ENCODE results near the gene PLCB4.
"Not testable (repeated sequence)": the region's sequence is repeated elsewhere in the genome, so short reads cannot be mapped to it uniquely, and the experiment has no call there.

The PLCB4 gene
- total RNA-seq = 0 to 0.07 reads per million in 2 donors

GRCh38 chr20:9068841-9069663 lies at the start of gene PLCB4:
PLCB4 (plus strand) TSS chr20:9069087; CDS start chr20:9307815, 238,728 bp downstream.
- no peak for DNase-seq

- no peak for DNase-seq
Measured at GRCh38 chr20:9019833-9020232, 49.1 kb upstream of the PLCB4 start.

- no peak for DNase-seq
Measured at GRCh38 chr20:9021216-9021615, 47.7 kb upstream of the PLCB4 start.

- DNase-seq = no peak
Measured at GRCh38 chr20:9021699-9022098, 47.2 kb upstream of the PLCB4 start.

GRCh38 chr20:9022376-9022775 lies 46.5 kb upstream of the PLCB4 start:
- no peak for DNase-seq

- DNase-seq = no peak
Measured at GRCh38 chr20:9024606-9025005, 44.3 kb upstream of the PLCB4 start.

GRCh38 chr20:9025011-9025410 lies 43.9 kb upstream of the PLCB4 start:
- DNase-seq = no peak

GRCh38 chr20:9025643-9026042 lies 43.2 kb upstream of the PLCB4 start:
- DNase-seq = no peak

- no peak for DNase-seq
Measured at GRCh38 chr20:9027626-9028025, 41.3 kb upstream of the PLCB4 start.

- no peak for DNase-seq
Measured at GRCh38 chr20:9028419-9028818, 40.5 kb upstream of the PLCB4 start.

GRCh38 chr20:9031991-9032390 lies 36.9 kb upstream of the PLCB4 start:
- no peak for DNase-seq

GRCh38 chr20:9032758-9033157 lies 36.1 kb upstream of the PLCB4 start:
- DNase-seq = no peak

GRCh38 chr20:9035126-9035525 lies 33.8 kb upstream of the PLCB4 start:
- DNase-seq = no peak

- no peak for DNase-seq
Measured at GRCh38 chr20:9036593-9036992, 32.3 kb upstream of the PLCB4 start.

- no peak for DNase-seq
Measured at GRCh38 chr20:9038791-9039535, 29.9 kb upstream of the PLCB4 start.

- no peak for DNase-seq
Measured at GRCh38 chr20:9040863-9041524, 27.9 kb upstream of the PLCB4 start.

- no peak for DNase-seq
Measured at GRCh38 chr20:9043364-9043763, 25.5 kb upstream of the PLCB4 start.

- DNase-seq = not testable (repeated sequence)
Measured at GRCh38 chr20:9047928-9048327, 21.0 kb upstream of the PLCB4 start.

- no peak for DNase-seq
Measured at GRCh38 chr20:9051508-9051907, 17.4 kb upstream of the PLCB4 start.

GRCh38 chr20:9052136-9052535 lies 16.8 kb upstream of the PLCB4 start:
- DNase-seq = no peak

GRCh38 chr20:9053108-9053507 lies 15.8 kb upstream of the PLCB4 start:
- DNase-seq = no peak

GRCh38 chr20:9054176-9054575 lies 14.7 kb upstream of the PLCB4 start:
- DNase-seq = no peak

GRCh38 chr20:9059931-9060330 lies 9.0 kb upstream of the PLCB4 start:
- no peak for DNase-seq

GRCh38 chr20:9061434-9061833 lies 7.5 kb upstream of the PLCB4 start:
- no peak for DNase-seq

All from T-helper 9 cell (primary cell).